HG03159 (cell line): Measurements from ENCODE around the gene DNPEP.

ENCODE experiments used
- ATAC-seq: cut with Tn5 transposase; IDR thresholded peaks from one replicate; pipeline ENCODE4 v1.9.1; 2021; ENCODE audit warnings: mild to moderate bottlenecking, moderate library complexity; ENCODE audit not compliant: unreplicated experiment

The DNPEP gene

DNA sequence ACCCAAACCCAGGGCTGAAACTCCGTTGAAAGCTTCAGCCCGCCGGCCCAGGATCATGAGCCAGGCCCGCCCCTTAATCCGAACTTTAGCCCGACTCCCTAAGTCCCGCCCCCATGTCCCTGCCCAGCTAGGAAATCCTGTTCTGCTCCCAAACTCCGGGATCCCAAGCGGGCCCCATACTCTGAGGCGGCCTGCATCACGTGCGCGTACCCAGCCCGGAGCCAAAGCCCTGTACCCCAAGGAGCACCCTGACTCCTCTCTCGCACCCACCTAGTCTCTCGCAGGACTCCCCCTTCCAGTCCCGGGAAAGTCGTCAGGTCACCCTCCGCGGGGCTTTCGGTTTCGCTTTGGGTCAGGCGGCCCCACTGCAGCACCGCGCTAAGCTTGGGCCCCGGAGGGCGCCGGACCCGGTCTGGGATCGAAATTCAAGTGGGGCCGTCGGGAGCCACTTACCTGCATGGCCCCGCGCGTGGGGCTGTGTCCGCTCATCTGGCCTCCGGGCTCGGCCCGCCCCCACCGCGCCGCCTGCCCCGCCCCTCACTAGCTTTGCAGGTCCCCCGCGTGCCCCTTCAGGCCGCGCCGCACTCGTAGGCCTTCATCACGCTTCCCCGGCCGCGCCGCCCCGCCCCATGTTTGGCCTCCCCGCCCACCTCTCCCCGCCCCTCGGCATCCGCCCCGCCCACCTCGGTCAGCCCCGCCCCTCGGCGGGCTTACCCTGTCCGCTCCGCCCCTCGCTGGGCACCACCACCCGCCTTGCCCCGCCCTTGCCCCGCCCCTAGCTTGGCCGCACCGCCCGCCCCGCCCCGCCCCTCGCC is at the start of gene DNPEP:
DNPEP (minus strand) TSS at position 607 of the 815 bp plus-strand sequence; CDS start at position 489, 118 bp downstream.
- ATAC-seq, result peak; percentile 52

DNA sequence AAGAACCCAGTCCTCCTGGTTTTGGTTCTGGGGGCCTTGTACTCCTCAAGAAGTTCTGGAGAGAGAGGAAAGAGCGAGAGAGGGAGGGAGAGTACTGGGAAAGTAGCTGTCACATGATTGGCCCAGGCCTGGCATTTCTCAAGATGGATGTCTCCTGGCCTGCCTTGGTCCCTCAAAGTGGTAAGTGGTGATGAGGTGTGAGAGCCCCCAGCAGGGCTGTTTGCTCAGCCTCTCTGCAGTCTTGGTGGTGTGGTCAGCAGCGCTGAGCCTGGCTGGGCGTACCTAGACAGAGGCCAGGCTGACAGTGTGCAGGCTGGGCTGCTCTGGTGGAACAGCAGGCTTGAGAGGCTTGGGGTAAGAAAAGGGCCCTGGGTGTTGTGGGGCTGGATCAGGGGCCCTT is 49.4 kb upstream of the DNPEP start:
- ATAC-seq, result no peak

DNA sequence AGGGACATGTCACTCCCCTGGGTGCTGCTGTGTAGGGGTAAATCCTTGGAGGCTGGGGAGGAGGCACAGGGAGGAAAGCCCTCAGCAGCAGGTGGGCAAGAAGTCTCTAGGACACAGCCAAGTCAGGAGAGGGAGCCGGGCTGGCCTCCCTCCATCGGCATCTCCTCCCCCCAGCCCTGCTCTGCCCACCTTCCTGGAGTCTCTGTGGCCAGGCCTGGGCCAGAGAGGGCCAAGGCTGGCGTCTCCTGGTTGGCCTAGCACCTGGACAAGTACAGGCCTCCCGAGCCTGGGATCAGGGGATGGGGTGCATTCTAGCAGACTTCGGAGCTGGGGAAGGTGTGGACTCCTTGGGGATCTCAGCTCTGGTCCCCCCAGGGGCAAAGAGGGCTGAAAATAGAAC is 48.8 kb upstream of the DNPEP start:
- no peak for ATAC-seq

DNA sequence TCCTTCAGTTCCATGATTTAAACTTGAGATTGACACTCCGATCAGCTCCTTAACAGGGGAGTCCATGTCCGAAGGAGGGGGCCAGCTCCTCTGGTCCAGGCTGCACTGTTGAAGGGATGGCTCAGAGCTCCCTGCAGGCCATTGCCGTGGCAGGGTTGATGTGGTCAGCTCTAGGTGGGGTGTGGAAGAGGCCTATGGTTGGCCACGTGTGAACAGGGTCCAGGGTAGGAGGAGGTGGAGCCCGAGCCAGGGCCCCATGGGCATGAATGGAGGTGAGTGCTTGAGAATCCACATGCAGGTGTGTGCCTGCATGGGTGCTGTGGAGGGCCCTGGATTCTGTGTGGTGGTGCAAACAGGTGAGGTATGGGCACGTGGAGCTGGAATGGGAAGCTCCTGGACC is 48.0 kb upstream of the DNPEP start:
- no peak for ATAC-seq

DNA sequence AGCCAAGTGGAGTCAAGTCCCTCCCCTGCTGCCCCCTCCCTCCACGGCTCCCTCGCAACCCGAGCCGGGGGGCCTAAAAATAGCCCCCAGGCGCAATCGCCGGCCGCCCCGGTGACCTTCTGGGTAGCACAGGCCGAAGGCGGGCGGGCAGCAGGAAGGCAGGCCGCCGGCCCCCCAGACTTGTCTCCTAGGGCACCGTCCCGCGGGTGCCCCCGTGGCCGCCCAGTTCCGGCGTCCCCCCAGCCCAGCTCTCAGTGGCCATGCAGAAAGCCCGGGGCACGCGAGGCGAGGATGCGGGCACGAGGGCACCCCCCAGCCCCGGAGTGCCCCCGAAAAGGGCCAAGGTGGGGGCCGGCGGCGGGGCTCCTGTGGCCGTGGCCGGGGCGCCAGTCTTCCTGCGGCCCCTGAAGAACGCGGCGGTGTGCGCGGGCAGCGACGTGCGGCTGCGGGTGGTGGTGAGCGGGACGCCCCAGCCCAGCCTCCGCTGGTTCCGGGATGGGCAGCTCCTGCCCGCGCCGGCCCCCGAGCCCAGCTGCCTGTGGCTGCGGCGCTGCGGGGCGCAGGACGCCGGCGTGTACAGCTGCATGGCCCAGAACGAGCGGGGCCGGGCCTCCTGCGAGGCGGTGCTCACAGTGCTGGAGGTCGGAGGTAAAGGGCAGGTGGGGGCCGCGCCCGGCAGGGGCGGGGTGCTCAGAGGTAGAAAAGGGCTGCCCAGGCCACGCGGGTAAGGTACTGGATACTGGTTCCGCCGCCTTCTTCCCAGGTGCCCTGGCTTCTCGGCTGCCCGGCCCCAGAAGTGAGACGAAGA is 47.2 kb upstream of the DNPEP start, which contains the start of gene SPEG:
SPEG (plus strand) TSS at position 126 of the 808 bp plus-strand sequence; CDS start at position 261, 135 bp downstream.
- ATAC-seq, result no peak

DNA sequence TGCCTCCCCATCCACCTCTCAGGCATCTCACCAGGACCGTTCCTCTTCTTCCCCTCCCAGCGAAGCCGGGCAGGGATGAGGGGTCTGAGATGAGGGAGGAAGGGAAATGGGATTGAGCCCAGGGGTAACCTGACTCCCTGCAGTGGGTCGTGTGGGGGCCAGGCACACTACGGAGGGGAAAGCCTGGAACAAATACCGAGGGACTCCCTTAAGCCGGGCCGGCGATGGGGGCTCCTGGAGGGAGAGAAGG is 46.7 kb upstream of the DNPEP start:
- no peak for ATAC-seq

DNA sequence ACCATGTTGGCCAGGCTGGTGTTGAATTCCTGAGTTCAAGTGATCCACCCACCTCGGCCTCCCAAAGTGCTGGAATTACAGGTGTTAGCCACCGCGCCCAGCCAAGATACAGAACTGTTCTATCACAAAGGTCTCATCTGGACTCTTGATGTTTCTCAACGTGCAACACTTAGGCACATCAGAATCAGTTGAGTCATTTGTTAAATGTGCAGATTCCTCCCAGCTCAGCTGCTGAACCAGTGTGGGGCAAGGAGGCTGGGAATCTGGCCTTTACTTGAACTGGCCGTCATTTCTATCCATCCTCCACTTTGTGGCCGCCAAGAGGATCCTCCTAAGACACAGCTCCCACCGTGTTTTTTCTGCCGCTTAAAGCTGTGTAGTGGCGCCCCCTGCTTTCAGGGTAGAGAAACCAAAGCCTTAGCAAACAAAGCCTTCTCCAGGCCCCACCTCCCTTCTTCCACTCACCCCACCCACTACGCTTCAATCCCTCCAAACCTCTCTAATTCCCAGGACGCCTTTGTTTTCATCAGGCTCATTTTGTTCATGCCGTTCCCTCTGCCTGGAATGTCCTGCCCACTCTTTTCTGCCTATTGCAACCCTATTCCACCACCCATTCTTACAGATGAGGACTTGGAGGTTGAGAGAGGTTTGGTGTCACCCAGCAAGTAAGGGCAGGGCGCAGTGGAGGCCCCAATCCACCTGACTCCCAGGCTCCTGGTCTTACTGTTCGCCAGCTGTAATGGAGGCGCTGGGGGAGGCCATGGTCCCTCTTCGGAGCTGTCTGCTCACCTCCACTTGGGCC is 46.2 kb upstream of the DNPEP start:
- no peak for ATAC-seq

DNA sequence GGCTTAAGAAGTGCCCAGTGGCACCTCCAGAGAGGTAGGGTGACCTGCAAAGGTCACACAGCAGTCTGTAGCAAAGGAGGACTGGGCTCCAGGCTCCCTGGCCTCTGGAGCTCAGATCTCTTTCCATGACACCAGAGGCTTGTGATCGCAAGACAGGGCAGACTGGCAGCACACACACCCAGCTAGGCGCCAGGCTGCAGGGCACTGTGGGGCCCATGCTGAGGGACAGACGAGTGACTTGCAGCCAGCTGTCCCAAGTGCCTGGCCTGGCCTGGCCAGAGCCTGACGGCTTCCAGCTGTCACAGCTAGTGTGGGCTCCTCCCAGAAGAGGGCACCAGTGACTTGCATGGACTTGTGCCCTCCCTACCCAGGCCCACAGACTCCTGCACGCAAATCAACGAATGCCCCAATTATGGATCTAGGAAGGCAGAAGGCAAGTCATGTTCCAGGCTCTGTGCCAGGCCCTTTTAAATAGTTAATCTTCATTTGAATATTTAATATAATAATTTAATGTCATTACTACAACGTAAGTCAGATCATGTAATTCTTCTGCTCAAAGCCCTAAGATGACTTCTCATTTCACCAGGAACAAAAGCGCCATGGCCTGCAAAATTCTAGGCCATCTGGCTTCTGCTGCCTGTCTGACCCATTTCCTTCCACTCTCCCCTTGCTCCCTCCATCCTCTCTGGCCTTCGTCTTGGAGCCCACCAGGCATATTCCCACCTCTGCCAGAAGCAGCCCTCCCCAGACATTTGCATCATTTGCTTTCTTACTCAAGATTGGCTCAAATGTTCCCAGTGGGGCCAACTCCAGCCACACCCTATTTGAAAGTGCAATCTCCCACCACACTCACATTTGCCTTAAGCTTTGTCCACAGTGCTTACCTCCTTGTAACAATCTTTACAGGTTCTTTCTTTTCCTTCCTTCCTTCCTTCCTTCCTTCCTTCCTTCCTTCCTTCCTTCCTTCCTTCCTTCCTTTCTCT is 43.2 kb upstream of the DNPEP start:
- ATAC-seq, result no peak

DNA sequence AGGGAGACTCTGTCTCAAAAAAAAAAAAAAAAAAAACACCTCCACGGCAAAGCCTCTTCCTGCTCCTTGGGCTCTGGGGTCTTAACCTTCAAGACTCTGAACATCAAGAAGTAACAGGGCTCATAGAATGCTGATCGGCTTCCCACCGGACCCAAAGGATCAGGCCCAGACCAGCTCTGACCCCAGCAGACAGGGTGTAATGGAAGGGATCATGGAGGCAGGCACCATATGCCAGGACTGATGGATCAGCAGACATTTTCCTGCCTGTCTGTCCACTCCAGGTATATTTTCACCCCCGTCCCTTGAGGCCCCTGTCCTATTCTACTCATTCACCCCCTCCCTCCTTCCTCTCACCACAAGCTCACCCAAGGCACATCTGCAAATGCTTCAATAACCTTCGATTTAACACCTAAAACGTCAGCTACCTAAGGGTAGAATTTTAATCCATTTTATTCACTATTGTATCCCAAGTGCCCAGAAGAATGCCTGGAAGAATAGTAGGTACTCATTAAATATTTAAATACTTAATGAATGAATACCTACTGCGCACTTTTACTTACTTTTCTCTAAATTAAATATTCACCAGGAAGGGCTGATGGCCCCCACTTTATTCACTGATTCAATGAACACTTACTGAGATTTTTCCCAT is 42.4 kb upstream of the DNPEP start:
- ATAC-seq, result no peak

DNA sequence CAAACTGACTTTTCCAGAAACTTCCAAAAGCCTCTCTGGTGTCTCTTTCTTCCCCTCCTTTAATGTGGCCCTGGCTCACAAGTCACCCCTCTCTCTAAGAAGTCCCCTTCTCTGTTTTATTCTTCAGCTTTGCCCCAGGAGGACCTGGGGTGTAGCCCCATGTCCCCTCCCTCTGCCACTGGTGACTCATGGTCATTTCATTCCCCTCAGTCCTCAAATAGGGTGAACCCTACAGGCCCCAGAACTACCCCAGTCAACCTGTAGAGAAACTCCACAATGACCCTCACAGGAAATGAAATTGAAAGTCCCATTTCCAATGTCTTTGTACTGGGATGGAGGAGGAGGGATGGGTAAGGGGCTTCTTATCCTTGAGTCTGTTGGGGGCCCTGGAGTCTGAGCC is 40.8 kb upstream of the DNPEP start:
- no peak for ATAC-seq

DNA sequence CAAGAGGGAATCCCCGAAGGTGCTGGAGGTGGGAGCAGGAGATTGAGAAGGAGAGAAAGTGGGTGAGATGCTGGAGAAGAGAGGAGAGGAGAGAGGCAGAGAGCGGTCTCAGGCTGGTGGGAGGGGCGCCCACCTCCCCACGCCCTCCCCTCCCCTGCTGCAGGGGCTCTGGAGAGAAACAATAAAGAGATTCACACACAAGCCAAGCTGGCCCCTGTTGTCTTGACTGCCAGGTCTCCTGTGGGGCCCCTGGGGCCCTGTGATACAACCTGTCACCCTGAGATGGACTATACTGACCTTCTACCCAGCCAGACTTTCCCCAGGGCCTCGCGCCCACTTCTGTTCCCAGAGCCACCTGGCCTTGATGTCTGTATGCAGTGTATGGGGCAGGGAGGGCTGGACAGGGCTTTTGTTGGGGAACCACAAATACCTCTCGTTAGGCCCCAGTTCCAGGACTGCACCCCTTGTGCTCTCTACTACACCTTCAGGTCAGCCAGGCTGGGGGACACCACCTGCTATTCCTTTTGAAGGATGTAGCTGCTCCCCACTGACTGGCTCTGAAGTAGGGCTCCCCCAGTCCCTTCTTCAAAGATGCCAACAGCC is 38.9 kb upstream of the DNPEP start:
- ATAC-seq, result no peak

DNA sequence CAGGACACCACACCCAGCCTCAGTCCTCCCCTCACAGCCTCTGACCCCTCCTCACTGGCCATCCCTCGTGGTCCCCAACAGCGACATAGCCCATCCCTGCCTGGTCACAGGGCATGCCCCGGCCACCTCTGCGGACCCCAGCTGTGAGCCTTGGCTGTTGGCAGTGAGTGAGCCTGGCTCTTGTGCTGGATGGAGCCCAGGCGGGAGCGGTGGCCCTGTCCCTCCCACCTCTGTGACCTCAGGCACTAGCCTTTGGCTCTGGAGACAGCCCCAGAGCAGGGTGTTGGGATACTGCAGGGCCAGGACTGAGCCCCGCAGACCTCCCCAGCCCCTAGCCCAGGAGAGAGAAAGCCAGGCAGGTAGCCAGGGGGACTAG is 38.3 kb upstream of the DNPEP start:
- ATAC-seq, result no peak

DNA sequence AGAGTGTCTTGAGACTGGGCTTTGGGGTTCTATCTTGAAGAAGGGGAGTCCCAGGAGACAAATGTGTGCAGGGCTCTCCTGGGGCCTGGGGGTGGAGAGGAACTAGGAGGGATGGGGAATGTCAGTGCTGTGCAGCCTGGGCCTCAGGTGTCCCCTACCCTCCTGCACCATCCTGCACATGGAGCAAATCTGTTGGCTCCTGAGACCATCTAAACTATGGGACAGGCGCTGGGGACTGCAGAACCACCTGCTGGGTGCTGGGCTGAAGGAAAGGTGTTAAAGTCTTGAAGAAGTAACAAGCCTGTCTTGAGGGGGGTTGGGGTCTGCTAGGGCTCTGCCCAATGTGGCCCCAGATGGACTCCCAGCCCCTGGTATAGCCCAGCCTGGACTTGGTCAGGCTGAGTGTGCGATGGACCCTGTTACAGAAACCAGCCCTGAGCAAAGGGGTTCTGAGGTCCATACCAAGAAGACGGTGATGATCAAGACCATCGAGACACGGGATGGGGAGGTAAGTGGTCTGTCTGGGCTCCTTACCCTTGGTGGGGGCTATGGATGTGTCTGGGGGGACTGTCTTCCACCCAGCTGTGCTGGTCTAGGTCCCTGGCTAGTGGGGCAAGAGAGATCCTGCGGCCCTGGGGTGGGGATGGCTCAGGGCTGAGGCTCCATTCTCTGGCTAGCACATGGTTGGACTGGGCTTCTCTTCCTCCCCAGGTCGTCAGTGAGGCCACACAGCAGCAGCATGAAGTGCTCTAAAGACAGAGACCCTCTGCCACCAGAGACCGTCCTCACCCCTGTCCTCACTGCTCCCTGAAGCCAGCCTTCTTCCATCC is 37.7 kb upstream of the DNPEP start:
- ATAC-seq, result no peak

DNA sequence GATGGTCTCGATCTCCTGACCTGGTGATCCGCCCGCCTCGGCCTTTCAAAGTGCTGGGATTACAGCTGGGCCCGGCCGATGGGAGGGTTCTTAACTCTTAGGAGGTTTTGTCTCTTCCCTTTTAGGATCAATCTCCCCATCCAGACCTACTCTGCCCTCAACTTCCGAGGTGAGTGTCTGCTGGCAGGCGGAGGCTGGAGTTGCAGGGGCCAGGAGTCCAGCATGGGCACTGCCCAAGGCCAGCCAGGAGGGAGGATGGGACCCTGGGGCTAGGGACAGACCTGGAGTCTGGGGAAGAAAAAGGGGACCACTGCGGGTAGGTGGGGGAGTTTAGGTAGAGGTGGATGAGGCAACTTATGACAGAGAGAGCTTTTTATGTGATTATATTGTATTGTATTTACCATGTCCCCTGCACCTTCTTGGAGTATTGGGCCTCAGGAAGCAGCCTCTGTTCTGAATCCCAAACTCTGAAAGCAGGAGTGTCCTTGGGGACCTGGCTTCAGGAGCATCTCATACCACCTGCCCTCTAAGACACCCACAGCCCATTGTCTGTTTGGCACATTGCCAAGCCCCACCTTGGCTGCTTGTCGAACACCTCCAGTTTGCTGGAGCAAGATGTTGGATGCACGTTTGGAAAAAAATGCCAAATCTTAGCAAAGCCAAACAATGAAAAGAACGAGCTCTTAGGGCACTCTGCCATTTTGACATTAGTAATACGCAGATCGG is 36.1 kb upstream of the DNPEP start:
- no peak for ATAC-seq

DNA sequence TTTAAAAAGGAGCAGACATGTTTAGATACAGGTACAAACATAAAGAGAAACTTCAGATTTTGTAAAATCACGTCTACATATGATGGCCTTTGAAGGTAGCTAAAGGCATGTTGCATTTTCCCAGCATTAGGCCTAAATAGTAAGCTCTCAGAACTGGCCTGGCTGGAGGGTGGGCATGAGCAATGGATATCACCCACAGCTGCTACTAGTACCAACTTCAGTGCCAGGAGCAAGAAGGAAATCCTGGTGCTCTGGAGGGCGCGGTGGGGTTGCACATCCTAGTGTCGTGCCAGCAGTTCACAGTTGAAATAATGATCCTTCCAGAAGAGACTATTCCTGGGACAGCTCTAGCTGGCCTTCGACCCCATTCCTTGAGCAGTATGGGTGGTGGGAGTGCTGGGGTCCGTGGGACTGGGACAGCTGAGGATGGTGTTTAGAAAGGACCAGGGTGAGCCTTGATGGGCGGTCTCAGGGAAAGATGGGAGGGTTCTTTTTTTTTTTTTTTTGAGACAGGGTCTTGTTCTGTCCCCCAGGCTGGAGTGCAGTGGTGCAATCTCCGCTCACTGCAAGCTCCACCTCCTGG is 35.3 kb upstream of the DNPEP start:
- no peak for ATAC-seq

DNA sequence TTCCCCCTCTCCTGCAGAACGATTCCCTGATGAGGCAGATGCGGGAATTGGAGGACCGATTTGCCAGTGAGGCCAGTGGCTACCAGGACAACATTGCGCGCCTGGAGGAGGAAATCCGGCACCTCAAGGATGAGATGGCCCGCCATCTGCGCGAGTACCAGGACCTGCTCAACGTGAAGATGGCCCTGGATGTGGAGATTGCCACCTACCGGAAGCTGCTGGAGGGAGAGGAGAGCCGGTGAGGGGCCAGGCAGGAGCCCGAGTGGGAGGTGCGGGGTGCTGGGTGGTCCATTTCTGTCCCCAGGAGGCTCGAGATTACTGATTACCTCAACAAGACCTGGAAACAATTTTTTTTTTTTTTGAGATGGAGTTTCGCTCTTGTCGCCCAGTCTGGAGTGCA is 33.6 kb upstream of the DNPEP start:
- ATAC-seq, result no peak

DNA sequence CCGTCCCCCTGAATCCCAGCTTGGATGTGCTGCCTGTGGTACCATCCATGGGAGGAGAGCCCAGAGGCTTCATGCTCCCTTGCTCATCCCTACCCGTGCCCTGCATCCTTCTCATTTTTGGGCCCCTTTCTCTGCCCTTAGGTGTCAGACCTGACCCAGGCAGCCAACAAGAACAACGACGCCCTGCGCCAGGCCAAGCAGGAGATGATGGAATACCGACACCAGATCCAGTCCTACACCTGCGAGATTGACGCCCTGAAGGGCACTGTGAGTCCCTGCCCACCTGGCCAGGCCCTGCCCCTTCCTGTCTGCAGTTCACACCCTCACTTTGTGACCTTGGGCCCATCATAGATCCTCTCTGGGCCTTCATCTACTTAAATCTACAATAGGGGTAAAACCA is 33.0 kb upstream of the DNPEP start:
- ATAC-seq, result no peak
